Lower leg skin (tissue), 4 donors: ENCODE results near the gene WFDC10B. TPM values are rescaled to one million over a fixed set of nuclear protein-coding genes. Genes with fewer than 3 reads are reported as not detected.

Source experiments
- DNase-seq, 2 donors: peaks; one replicate each; pipeline ENCODE4 v3.0.0-alpha.2; 2019; ENCODE audit warnings: low spot score in 2 of 2
- H3K4me3 ChIP-seq: fragments of 200-600 bp; sonication (generic); 2 replicates; pipeline ENCODE4 v1.5.1; 2017; ENCODE audit warnings: mild to moderate bottlenecking, low read depth; ENCODE audit not compliant: poor library complexity, severe bottlenecking
- POLR2A ChIP-seq, 2 donors: fragments of 450-650 bp; IDR thresholded peaks; one replicate each; pipeline ENCODE4 v1.6.1; 2016 to 2017; ENCODE audit warnings: antibody characterized with exemption in 2 of 2, mild to moderate bottlenecking in 1 of 2, moderate library complexity in 1 of 2
- WGBS, 2 donors: methylation state at CpG; one replicate each; pipeline ENCODE4 v1.1.5; 2018; 5-methylcytosine and 5-hydroxymethylcytosine counted together
- intact Hi-C: fragments of 100-400 bp; cut with DNase I; formaldehyde crosslinking; loops from one replicate; pipeline ENCODE4 v1.15.0; 2023; ENCODE audit warnings: low total_unique reads
- microRNA-seq, 2 donors: library from miRNA; unstranded; fragments of <30 nt; microRNA quantifications; one replicate each; pipeline ENCODE4, GENCODE V29; 2016; ENCODE audit warnings: borderline replicate concordance in 2 of 2, borderline number of aligned reads in 1 of 2
- total RNA-seq, 4 donors: library from RNA; depleted of rRNA; stranded (reverse); fragments of >200 nt; gene quantifications; one replicate each; pipeline ENCODE4 v1.1.0, GENCODE V29; 2016
- TF ChIP-seq, protein P1 (sequence below), 3 donors: fragments of 450-650 bp; IDR thresholded peaks; one replicate each; pipeline ENCODE4 v1.5.1; 2016; ENCODE audit warnings: antibody characterized with exemption in 3 of 3, mild to moderate bottlenecking in 3 of 3, moderate library complexity in 2 of 3

The WFDC10B gene
- total RNA-seq, 4 donors from 2014 or later: 0.54 to 1.9 TPM; not detected in 2

DNA sequence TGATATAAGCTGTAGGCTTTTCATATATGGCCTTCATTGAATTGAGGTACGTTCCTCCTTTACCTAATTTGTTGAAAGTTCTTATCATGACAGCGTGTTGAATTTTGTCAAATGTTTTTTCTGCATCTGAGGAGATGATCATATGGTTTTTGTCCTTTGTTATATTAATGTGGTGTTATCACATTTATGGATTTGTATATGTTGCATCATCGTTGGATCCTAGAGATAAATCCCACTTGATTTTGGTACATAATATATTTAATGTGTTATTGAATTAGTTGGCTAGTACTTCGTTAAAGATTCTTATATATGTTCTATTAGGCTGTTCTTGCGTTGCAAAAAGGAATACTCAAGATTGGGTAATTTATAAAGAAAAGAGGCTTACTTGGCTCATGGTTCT lies 65.1 kb downstream of the WFDC10B start:
- TF ChIP-seq POLR2A (IDR thresholded peaks at IDR 0.05): no peak
- TF ChIP-seq, protein P1, sequence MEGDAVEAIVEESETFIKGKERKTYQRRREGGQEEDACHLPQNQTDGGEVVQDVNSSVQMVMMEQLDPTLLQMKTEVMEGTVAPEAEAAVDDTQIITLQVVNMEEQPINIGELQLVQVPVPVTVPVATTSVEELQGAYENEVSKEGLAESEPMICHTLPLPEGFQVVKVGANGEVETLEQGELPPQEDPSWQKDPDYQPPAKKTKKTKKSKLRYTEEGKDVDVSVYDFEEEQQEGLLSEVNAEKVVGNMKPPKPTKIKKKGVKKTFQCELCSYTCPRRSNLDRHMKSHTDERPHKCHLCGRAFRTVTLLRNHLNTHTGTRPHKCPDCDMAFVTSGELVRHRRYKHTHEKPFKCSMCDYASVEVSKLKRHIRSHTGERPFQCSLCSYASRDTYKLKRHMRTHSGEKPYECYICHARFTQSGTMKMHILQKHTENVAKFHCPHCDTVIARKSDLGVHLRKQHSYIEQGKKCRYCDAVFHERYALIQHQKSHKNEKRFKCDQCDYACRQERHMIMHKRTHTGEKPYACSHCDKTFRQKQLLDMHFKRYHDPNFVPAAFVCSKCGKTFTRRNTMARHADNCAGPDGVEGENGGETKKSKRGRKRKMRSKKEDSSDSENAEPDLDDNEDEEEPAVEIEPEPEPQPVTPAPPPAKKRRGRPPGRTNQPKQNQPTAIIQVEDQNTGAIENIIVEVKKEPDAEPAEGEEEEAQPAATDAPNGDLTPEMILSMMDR (IDR thresholded peaks at IDR 0.05): no peak
- H3K4me3 ChIP-seq: no peak overlapping the region
- intact Hi-C loops: no loop called here
- WGBS, 2 donors: 89% methylated on average over 5 of the region's 5 CpGs
- DNase-seq: no peak

DNA sequence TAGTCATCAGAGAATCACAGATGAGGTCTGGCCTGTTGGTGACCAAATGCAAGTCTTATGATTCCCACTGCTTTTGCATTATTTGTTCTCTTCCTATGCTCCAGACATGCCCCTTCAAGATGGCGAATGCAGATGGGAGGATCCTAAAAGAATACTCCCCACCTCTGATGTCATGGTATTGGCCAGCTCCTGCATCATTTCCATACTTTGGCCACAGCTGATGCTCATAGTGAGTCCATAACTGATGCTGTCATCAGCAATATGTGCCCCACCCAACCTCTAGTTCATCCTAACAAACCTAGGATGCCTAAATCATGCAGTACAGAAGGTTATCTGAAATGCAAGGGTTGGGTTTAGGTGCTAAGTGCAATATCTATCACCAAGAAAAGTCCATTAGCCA lies 68.3 kb downstream of the WFDC10B start:
- DNase-seq: no peak
- WGBS, 2 donors: 83 to 90% methylated on average over 1 of the region's 1 CpG
- intact Hi-C loops: no loop called here
- TF ChIP-seq POLR2A (IDR thresholded peaks at IDR 0.05): no peak
- TF ChIP-seq, protein P1 (IDR thresholded peaks at IDR 0.05): no peak
- no peak overlapping the region for H3K4me3 ChIP-seq

Small RNA genes within 50 kb of the gene (microRNA-seq; reads per million reads assigned to microRNA genes)
- gene MIR3617: 7.5 to 15.9 reads per million in 2 donors

Other genes starting within 250 kb of the WFDC10B start
- 10 to 100 TPM; 11.3 to 24.7 (median 14.5) TPM for gene WFDC2, start 235.3 kb downstream of the WFDC10B start, total RNA-seq
- gene SPINT3, start 189.4 kb downstream of the WFDC10B start, total RNA-seq: not detected
- 1 to 10 TPM in 1 of 4 donors, not detected in 3; 1.6 TPM for gene WFDC6, start 165.5 kb downstream of the WFDC10B start, total RNA-seq
- not detected for gene EPPIN, start 157.6 kb downstream of the WFDC10B start, total RNA-seq
- gene WFDC8, start 125.7 kb downstream of the WFDC10B start, total RNA-seq: not detected
- not detected for gene WFDC10A, start 75.3 kb downstream of the WFDC10B start, total RNA-seq
- not detected for gene WFDC9, start 73.7 kb downstream of the WFDC10B start, total RNA-seq
- gene WFDC11, start 34.8 kb downstream of the WFDC10B start, total RNA-seq: not detected
- gene WFDC13, start 3.0 kb downstream of the WFDC10B start, total RNA-seq: not detected
- not detected for gene SPINT4, start 17.3 kb upstream of the WFDC10B start, total RNA-seq
- gene WFDC3, start 86.9 kb upstream of the WFDC10B start, total RNA-seq: 10 to 100 TPM in 3 of 4 donors, 1 to 10 TPM in 1; 8.4 to 37.2 (median 21.1) TPM
- gene DNTTIP1, start 86.9 kb upstream of the WFDC10B start, total RNA-seq: 10 to 100 TPM; 24.5 to 62.9 (median 43.5) TPM
- 10 to 100 TPM in 2 of 4 donors, 1 to 10 TPM in 2; 1.1 to 24.1 (median 10.2) TPM for gene UBE2C, start 107.6 kb upstream of the WFDC10B start, total RNA-seq
- 10 to 100 TPM in 1 of 4 donors, 1 to 10 TPM in 2, not detected in 1; 1.4 to 10.7 (median 2.6) TPM for gene TNNC2, start 122.3 kb upstream of the WFDC10B start, total RNA-seq
- 100 to 1,000 TPM; 159 to 236 (median 203) TPM for gene SNX21, start 128.8 kb upstream of the WFDC10B start, total RNA-seq
- gene ACOT8, start 152.4 kb upstream of the WFDC10B start, total RNA-seq: 10 to 100 TPM; 57.6 to 84.9 (median 61.4) TPM
- gene ZSWIM3, start 152.6 kb upstream of the WFDC10B start, total RNA-seq: 1 to 10 TPM; 3.7 to 4.6 (median 4.0) TPM
- gene ZSWIM1, start 176.2 kb upstream of the WFDC10B start, total RNA-seq: 10 to 100 TPM; 10.0 to 16.6 (median 13.5) TPM
- 1 to 10 TPM in 2 of 4 donors, under 1 TPM in 2; 0.59 to 3.6 (median 1.8) TPM for gene SPATA25, start 182.6 kb upstream of the WFDC10B start, total RNA-seq
- 10 to 100 TPM in 2 of 4 donors, 1 to 10 TPM in 2; 6.5 to 12.9 (median 9.5) TPM for gene NEURL2, start 186.2 kb upstream of the WFDC10B start, total RNA-seq
- gene CTSA, start 186.3 kb upstream of the WFDC10B start, total RNA-seq: 100 to 1,000 TPM in 3 of 4 donors, 10 to 100 TPM in 1; 89.1 to 122 (median 111) TPM
- gene PLTP, start 207.1 kb upstream of the WFDC10B start, total RNA-seq: 100 to 1,000 TPM in 1 of 4 donors, 10 to 100 TPM in 3; 37.4 to 114 (median 83.2) TPM
- gene PCIF1, start 229.7 kb upstream of the WFDC10B start, total RNA-seq: 10 to 100 TPM; 34.5 to 63.2 (median 41.3) TPM